SK-N-SH treated with all-trans-retinoic acid at 6 μM for 48 hours (cell line): ENCODE measurements around the gene ERO1A.

ENCODE experiments used
- ARNTL ChIP-seq: fragments of 450-650 bp; formaldehyde crosslinking; IDR thresholded peaks from 2 replicates; pipeline ENCODE4 v1.5.0; 2020; ENCODE audit warnings: low read depth, mild to moderate bottlenecking, moderate library complexity, borderline replicate concordance
- ESRRG ChIP-seq: fragments of 250-450 bp; sonication (Bioruptor Pico); IDR thresholded peaks from 2 replicates; pipeline ENCODE4 v1.6.1; 2021; ENCODE audit warnings: mild to moderate bottlenecking
- GLIS3 ChIP-seq: fragments of 250-450 bp; sonication (Bioruptor Pico); IDR thresholded peaks from 2 replicates; pipeline ENCODE4 v1.5.0; 2020; ENCODE audit warnings: mild to moderate bottlenecking, moderate library complexity
- ISL1 ChIP-seq: fragments of 250-450 bp; sonication (Bioruptor Pico); IDR thresholded peaks from 2 replicates; pipeline ENCODE4 v2.1.2; 2022; ENCODE audit warnings: mild to moderate bottlenecking, moderate library complexity
- OSR1 ChIP-seq: fragments of 250-450 bp; sonication (Bioruptor Pico); IDR thresholded peaks from 2 replicates; pipeline ENCODE4 v1.8.0; 2022; ENCODE audit warnings: moderate library complexity, mild to moderate bottlenecking, inconsistent platforms
- PPARA ChIP-seq: fragments of 250-450 bp; sonication (Bioruptor Pico); IDR thresholded peaks from 2 replicates; pipeline ENCODE4 v1.5.0; 2020; ENCODE audit warnings: mild to moderate bottlenecking, borderline replicate concordance
- SNAI2 ChIP-seq: fragments of 250-450 bp; sonication (Bioruptor Pico); IDR thresholded peaks from 2 replicates; pipeline ENCODE4 v1.5.0; 2020; ENCODE audit warnings: mild to moderate bottlenecking, moderate library complexity
- TOX ChIP-seq: fragments of 250-450 bp; sonication (Bioruptor Pico); IDR thresholded peaks from 2 replicates; pipeline ENCODE4 v1.8.0; 2021; ENCODE audit warnings: mild to moderate bottlenecking, moderate library complexity, borderline replicate concordance
- ZFP30 ChIP-seq: fragments of 450-650 bp; formaldehyde crosslinking; IDR thresholded peaks from 2 replicates; pipeline ENCODE4 v1.5.0; 2022; ENCODE audit warnings: mild to moderate bottlenecking, moderate library complexity
- ZNF565 ChIP-seq: fragments of 450-650 bp; formaldehyde crosslinking; conservative IDR thresholded peaks from 2 replicates; pipeline ENCODE4 v1.5.0; 2020; ENCODE audit warnings: low read depth, mild to moderate bottlenecking, moderate library complexity
- TF ChIP-seq, protein P1 (sequence below): fragments of 250-450 bp; sonication (Bioruptor Pico); IDR thresholded peaks from 2 replicates; pipeline ENCODE4 v1.8.0; 2020; ENCODE audit warnings: mild to moderate bottlenecking, moderate library complexity, borderline replicate concordance
- TF ChIP-seq, protein P2 (sequence below): fragments of 250-450 bp; sonication (Bioruptor Pico); IDR thresholded peaks from 2 replicates; pipeline ENCODE4 v1.8.0; 2021; ENCODE audit warnings: low read depth, mild to moderate bottlenecking, moderate library complexity, borderline replicate concordance

DNA sequence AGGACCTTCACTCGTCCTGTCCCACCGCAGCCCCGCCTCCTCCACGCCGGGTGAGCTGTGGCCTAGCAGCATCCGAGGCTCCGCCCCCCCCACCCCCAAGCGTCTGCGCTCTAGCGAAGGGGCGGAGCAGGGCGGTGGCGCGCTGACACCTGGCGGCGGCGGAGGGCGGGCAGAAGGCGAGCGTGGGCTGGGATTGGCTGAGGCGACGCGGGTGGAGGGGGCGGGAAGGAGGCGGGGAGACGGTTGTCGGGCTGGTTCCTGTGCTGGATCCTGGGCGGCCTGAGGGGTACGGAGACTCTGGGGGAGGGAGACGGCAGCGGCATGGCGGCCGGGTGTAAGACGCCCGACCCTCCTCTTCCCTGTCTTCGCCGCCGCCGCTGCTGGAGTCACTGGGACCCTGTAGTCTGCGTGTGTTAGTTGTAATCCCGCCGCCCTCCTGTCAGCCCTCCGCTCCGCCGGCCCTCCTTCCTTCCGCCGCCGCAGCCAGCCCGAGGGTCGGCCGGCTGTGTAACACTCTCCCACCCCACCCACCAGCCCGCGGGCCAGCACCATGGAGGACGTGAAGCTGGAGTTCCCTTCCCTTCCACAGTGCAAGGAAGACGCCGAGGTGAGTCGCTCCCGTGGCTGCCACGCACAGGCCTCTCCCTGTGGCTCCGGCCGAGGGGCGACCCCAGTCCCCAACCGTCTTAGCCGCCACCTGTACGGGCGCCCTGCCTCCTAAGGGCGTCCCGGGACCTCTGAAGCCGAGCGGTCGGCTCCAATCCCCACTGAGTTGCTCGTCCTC lies 34.8 kb upstream of the ERO1A start, which contains the start of gene STYX:
- TF ChIP-seq, protein P1, sequence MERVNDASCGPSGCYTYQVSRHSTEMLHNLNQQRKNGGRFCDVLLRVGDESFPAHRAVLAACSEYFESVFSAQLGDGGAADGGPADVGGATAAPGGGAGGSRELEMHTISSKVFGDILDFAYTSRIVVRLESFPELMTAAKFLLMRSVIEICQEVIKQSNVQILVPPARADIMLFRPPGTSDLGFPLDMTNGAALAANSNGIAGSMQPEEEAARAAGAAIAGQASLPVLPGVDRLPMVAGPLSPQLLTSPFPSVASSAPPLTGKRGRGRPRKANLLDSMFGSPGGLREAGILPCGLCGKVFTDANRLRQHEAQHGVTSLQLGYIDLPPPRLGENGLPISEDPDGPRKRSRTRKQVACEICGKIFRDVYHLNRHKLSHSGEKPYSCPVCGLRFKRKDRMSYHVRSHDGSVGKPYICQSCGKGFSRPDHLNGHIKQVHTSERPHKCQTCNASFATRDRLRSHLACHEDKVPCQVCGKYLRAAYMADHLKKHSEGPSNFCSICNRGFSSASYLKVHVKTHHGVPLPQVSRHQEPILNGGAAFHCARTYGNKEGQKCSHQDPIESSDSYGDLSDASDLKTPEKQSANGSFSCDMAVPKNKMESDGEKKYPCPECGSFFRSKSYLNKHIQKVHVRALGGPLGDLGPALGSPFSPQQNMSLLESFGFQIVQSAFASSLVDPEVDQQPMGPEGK (CRISPR knock-in tag): no peak
- TF ChIP-seq ESRRG (no peak), OSR1 (CRISPR knock-in tag) (no peak), SNAI2 (CRISPR knock-in tag) (no peak), ARNTL (no peak), TOX (CRISPR knock-in tag) (no peak), ISL1 (no peak), ZFP30 (CRISPR knock-in tag) (no peak), GLIS3 (no peak), ZNF565 (no peak), PPARA (CRISPR knock-in tag) (no peak)
- TF ChIP-seq, protein P2, sequence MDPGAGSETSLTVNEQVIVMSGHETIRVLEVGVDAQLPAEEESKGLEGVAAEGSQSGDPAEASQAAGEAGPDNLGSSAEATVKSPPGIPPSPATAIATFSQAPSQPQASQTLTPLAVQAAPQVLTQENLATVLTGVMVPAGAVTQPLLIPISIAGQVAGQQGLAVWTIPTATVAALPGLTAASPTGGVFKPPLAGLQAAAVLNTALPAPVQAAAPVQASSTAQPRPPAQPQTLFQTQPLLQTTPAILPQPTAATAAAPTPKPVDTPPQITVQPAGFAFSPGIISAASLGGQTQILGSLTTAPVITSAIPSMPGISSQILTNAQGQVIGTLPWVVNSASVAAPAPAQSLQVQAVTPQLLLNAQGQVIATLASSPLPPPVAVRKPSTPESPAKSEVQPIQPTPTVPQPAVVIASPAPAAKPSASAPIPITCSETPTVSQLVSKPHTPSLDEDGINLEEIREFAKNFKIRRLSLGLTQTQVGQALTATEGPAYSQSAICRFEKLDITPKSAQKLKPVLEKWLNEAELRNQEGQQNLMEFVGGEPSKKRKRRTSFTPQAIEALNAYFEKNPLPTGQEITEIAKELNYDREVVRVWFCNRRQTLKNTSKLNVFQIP (CRISPR knock-in tag): no peak
